Pancreas (tissue), 10 donors: ENCODE data around the gene DSG3. TPM values are rescaled to one million over a fixed set of nuclear protein-coding genes. Genes with fewer than 3 reads are reported as not detected.

Experiments
- ATAC-seq, 4 donors: fragments of 200-7000 bp; cut with Tn5 transposase; one replicate each; pipeline versions ENCODE4 v1.8.0 to v1.9.1; 2020; ENCODE audit warnings: mild to moderate bottlenecking in 4 of 4, moderate library complexity in 4 of 4
- DNase-seq, 6 donors: peaks; one replicate each; pipeline ENCODE4 v3.0.0-alpha.2; 2020
- FAIRE-seq: peaks from 2 replicates; lab custom pipeline; 2012; peaks lifted over from hg19 to GRCh38; lab: Jason Lieb, UNC
- H3K27ac ChIP-seq, 4 donors: fragments of 200-600 bp; sonication (generic); 1 replicate in 3 of 4; 2 replicates in 1 of 4; pipeline versions ENCODE4 v1.5.0 to v1.8.0; 2020
- H3K27me3 ChIP-seq, 4 donors: fragments of 200-600 bp; one replicate each; pipeline ENCODE4 v1.8.0; 2021
- H3K36me3 ChIP-seq, 3 donors: fragments of 200-600 bp; sonication (generic) in 1 of 3; one replicate each; pipeline versions ENCODE4 v1.5.0 to v1.8.0; 2020 to 2021
- H3K4me1 ChIP-seq, 3 donors: fragments of 200-600 bp; one replicate each; pipeline ENCODE4 v1.8.0; 2021
- H3K4me3 ChIP-seq, 4 donors: fragments of 200-600 bp; sonication (generic) in 2 of 4; one replicate each; pipeline versions ENCODE4 v1.5.0 to v1.8.0; 2020 to 2021
- H3K9me3 ChIP-seq, 4 donors: fragments of 200-600 bp; one replicate each; pipeline ENCODE4 v1.8.0; 2021
- WGBS, 2 donors: extraction: QIAGEN DNeasy Blood & Tissue Kit; methylation state at CpG; one replicate each; pipeline ENCODE4 v1.1.7; 2013; 5-methylcytosine and 5-hydroxymethylcytosine counted together
- intact Hi-C, 3 donors: fragments of 100-400 bp; cut with DNase I; formaldehyde crosslinking; loops; one replicate each; pipeline versions ENCODE4 v1.11.1 to v1.14.2; 2022
- polyA plus RNA-seq, 2 donors: library from polyadenylated mRNA; stranded (reverse); fragments of 200-250 nt; gene quantifications; one replicate each; pipeline ENCODE4 v1.2.3, GENCODE V29; 2013
- total RNA-seq, 6 donors: library from RNA; stranded (reverse); fragmentation: NEBNext Ultra II Directional in 4 of 6; extraction: Animal tissue kit (Norgen Biotek cat#: 25700) in 4 of 6; gene quantifications; one replicate each; pipeline versions ENCODE4 v1.2.1 to v1.2.4, GENCODE V29; 2021 to 2023
- TF ChIP-seq, protein P1 (sequence below), 4 donors: fragments of 200-600 bp; sonication (generic) in 3 of 4; IDR thresholded peaks; one replicate each; pipeline versions ENCODE4 v1.5.0 to v1.8.0; 2021; ENCODE audit warnings: antibody characterized with exemption in 4 of 4
- donor health status: healthy with polysubstance abuse.
- donor health status: DM: no; HTN: no; CAD: no; lungs with moderate emphysema.
- donor health status: DM: no; HTN: no; CAD: no.
- donor health status: control.
- donor health status: control.
- donor health status: Bipolar disorder and iron deficiency.
- donor health status: DM: yes; HTN: yes; CAD: no.
- donor health status: DM: no; HTN: no; CAD: no.
- donor health status: DM: no; HTN: no; CAD: no.
- donor health status: DM: yes; HTN: yes; CAD: no.

The DSG3 gene, protein sequence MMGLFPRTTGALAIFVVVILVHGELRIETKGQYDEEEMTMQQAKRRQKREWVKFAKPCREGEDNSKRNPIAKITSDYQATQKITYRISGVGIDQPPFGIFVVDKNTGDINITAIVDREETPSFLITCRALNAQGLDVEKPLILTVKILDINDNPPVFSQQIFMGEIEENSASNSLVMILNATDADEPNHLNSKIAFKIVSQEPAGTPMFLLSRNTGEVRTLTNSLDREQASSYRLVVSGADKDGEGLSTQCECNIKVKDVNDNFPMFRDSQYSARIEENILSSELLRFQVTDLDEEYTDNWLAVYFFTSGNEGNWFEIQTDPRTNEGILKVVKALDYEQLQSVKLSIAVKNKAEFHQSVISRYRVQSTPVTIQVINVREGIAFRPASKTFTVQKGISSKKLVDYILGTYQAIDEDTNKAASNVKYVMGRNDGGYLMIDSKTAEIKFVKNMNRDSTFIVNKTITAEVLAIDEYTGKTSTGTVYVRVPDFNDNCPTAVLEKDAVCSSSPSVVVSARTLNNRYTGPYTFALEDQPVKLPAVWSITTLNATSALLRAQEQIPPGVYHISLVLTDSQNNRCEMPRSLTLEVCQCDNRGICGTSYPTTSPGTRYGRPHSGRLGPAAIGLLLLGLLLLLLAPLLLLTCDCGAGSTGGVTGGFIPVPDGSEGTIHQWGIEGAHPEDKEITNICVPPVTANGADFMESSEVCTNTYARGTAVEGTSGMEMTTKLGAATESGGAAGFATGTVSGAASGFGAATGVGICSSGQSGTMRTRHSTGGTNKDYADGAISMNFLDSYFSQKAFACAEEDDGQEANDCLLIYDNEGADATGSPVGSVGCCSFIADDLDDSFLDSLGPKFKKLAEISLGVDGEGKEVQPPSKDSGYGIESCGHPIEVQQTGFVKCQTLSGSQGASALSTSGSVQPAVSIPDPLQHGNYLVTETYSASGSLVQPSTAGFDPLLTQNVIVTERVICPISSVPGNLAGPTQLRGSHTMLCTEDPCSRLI
- total RNA-seq (not detected), polyA plus RNA-seq (under 1 TPM in 1 of 2 donors, not detected in 1; 0.02 TPM)

DNA sequence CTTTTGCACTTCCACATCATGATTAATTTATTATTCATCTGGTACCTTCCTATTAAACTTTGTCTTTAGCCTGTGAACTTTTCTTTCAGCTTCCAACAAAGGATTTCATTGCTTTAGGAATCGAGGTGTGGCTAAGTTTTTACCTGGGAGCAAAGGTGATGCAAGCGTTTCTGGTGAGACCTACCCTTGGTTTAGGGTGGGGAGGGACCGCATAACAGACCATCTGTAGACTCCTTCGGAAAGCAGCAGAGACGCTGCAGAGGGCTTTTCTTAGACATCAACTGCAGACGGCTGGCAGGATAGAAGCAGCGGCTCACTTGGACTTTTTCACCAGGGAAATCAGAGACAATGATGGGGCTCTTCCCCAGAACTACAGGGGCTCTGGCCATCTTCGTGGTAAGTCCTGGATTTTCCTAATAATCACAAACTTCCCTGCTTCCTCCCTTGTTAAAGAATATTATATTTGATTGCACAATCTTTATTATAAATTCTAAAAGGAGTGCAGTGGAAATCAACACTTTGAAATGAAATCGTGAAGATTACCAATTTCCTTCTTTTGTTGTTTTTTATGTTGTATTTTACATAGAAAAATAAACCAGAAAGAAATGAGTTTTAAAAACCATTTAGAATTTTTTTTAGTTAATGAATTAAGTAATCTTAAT lies at the start of gene DSG3:
Gene DSG3, plus strand, starts transcription at position 212 of the 662 bp plus-strand sequence. Its CDS starts 137 bp downstream, at position 349.
- Histone ChIP-seq H3K9me3 (no peaks in the 10 kb centered on the region), H3K4me1 (no peaks in the 10 kb centered on the region), H3K4me3 (no peak within 1 kb of the TSS), H3K36me3 (no peaks in the 10 kb centered on the region), H3K27me3 (no peaks in the 10 kb centered on the region), H3K27ac (no peak within 1 kb of the TSS)
- TF ChIP-seq, protein P1, sequence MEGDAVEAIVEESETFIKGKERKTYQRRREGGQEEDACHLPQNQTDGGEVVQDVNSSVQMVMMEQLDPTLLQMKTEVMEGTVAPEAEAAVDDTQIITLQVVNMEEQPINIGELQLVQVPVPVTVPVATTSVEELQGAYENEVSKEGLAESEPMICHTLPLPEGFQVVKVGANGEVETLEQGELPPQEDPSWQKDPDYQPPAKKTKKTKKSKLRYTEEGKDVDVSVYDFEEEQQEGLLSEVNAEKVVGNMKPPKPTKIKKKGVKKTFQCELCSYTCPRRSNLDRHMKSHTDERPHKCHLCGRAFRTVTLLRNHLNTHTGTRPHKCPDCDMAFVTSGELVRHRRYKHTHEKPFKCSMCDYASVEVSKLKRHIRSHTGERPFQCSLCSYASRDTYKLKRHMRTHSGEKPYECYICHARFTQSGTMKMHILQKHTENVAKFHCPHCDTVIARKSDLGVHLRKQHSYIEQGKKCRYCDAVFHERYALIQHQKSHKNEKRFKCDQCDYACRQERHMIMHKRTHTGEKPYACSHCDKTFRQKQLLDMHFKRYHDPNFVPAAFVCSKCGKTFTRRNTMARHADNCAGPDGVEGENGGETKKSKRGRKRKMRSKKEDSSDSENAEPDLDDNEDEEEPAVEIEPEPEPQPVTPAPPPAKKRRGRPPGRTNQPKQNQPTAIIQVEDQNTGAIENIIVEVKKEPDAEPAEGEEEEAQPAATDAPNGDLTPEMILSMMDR (IDR thresholded peaks at IDR 0.05): no peak
- 52 to 63% methylated on average over 9 of the region's 9 CpGs for WGBS, 2 donors
- no peak for ATAC-seq
- FAIRE-seq: no peak
- DNase-seq: no peak
- intact Hi-C loops: no loop called here

DNA sequence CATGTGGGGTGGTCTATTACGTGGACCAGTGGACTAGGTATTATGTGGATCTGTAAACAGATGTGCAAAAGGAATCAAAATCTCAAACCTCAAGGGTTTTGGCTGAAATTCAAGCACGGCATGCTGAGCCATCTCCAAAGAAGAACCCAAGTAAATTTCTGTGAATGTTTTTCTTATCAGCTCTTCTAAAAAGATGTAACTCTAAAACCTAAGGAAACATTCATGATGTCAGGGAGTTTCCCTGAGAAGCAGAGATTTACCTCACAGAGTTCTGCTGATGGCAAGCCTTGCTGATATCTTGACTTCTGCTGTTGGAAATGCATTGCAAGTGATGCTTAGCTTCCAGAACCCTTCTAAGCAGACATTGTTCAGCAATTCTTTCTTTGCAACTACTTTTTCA lies 49.4 kb upstream of the DSG3 start:
- WGBS, 2 donors: 84 to 87% methylated on average over 2 of the region's 2 CpGs
- ATAC-seq (no peak), FAIRE-seq (no peak), DNase-seq (no peak)
- intact Hi-C loops: no loop called here
- Histone ChIP-seq H3K27me3 (no peaks in the 10 kb centered on the region), H3K4me1 (peaks cover 0 to 17% (median 11%) of the 10 kb centered on the region in 3 donors), H3K27ac (no peak overlapping the region), H3K9me3 (no peaks in the 10 kb centered on the region), H3K4me3 (no peak overlapping the region), H3K36me3 (no peaks in the 10 kb centered on the region)
- TF ChIP-seq, protein P1 (IDR thresholded peaks at IDR 0.05): no peak

DNA sequence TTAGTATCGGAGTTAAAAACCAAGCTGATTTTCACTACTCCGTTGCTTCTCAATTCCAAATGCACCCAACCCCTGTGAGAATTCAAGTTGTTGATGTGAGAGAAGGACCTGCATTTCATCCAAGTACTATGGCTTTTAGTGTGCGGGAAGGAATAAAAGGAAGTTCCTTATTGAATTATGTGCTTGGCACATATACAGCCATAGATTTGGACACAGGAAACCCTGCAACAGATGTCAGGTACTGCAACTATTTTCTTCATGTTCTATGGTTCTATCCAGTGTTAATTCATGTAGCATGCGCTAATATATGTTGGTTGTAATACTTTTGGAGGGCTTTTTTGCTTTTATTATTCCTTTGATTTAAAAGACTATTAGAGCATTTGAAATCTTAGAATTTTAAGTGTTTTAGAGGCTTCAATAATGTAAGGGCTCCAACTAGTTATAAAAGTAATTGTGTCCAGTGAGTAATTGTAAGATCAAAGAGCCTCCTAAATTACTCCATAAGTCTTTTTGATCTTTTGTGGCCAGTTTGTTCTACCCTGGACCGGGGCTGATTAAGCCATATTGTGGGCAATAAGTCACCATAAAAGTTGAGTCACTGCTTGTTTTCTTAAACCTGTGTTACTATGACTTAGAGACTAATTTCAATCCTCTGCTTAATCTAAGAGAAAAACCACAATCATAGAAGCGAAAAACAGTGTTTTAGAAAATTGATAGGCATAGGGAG lies 48.1 kb upstream of the DSG3 start:
- no peaks in the 10 kb centered on the region for H3K9me3 ChIP-seq
- no peak for DNase-seq
- intact Hi-C loops: no loop called here
- H3K4me3 ChIP-seq: no peak overlapping the region
- FAIRE-seq: peak; percentile 9
- H3K27ac ChIP-seq: no peak overlapping the region
- TF ChIP-seq, protein P1 (IDR thresholded peaks at IDR 0.05): no peak
- H3K4me1 ChIP-seq: peaks cover 0 to 17% (median 11%) of the 10 kb centered on the region in 3 donors
- peak in 1 of 4 donors; percentile 11 for ATAC-seq
- no peaks in the 10 kb centered on the region for H3K27me3 ChIP-seq
- no peaks in the 10 kb centered on the region for H3K36me3 ChIP-seq
- WGBS, 2 donors: 79 to 89% methylated on average over 6 of the region's 6 CpGs
